Forelimb muscle (tissue), 1 donor: ENCODE results near the gene CHCHD6. TPM values are rescaled to one million over a fixed set of nuclear protein-coding genes. Genes with fewer than 3 reads are reported as not detected.

Experiments used
- DNase-seq: peaks from one replicate; pipeline ENCODE4 v3.0.0-alpha.2; 2013; ENCODE audit warnings: low read depth
- polyA plus RNA-seq: library from polyadenylated mRNA; unstranded; fragments of 120-200 nt; gene quantifications from one replicate; pipeline ENCODE4 v1.2.1, GENCODE V29; 2013; ENCODE audit not compliant: insufficient read length

The CHCHD6 gene
- polyA plus RNA-seq, 1 donor = 7.9 TPM

DNA sequence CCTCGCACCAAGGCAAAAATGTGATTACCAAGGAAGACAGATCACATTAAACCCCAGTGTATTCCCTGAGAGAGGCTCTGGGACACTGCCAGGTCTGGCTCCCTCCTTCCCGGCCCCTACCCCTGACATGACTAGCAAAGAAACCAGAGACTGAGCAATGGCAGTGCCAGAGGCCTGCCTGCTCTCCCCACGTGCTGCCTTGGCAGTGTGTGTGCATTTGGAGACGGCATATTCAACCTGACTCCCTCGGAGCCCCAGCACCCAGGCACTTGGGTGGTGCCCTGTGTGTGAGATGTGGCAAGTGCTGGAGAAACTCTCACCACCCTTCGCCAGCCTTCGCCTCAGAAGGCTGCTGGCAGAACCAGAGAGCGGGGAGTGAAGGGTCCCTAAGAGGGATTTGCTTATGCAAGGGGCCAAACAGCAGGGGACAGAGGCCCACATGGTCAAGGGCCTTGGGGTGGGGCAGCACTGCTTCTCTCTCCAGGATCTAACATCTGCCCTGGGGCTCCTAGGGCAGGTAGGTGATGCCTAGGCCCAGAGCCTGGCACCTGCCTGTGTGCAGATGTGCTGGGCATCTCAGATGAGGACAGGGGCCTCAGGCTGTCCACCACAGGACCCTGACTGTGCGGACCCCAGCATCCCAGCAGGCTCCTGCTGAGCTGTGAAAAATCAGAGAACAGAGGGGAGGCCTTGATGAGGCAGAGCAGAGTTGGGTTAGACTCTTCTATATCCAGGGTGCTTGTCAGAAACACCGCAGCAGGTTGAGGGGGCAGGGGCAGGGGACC, 255.3 kb downstream of the CHCHD6 start:
- DNase-seq = no peak

DNA sequence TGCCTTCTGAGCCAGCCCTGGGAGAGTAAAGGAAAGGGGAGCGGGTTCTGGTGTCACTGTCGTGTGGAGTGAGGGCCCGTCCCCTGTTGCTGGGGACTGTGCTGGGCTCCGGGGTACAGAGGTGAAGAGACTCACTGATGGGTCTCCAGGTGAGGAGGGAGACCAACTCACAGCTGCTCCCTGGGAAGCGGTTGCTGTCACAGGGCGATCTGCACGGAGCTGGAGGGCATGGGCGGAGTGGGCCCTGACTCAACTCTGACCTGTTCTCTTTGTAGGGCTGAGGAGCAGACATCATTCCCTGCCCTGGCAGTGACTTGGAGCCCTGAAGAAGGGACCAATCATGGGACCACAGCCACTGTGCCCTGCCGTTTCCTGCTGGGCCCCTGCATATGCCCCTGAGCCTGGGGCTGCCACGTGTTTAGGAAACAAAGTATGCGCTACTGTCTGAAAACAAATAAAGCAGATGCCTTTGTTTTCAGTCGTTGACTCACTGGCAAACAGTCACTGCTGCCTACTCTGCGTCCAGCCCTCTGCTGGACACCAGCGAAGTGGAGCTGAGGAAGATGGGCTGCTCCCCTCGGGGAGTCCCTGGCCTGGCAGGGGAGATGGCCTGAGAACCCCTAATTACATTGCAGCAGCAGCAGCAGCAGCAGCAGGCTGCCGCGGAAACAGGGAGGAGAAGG, 256.0 kb downstream of the CHCHD6 start:
- DNase-seq = no peak

DNA sequence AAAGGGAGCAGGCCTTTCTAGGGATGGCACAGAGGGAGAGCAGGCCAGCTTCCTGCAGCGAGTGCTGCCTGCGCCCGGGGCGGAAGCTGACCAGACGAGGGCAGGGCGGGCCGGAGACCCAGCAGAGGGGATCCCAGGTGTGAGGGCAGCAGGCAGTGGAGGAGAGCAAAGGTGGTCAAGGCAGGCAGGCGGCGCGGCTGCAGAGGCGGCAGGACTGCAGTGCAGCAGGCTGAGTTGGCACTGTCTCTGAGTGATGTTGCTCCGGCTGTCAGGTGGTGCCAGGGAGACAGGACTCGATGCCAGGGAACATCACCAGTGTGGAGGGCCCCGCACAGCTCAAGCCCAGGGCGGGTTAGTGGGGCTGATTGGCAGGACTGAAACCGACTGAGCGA, 256.6 kb downstream of the CHCHD6 start:
- DNase-seq = no peak

DNA sequence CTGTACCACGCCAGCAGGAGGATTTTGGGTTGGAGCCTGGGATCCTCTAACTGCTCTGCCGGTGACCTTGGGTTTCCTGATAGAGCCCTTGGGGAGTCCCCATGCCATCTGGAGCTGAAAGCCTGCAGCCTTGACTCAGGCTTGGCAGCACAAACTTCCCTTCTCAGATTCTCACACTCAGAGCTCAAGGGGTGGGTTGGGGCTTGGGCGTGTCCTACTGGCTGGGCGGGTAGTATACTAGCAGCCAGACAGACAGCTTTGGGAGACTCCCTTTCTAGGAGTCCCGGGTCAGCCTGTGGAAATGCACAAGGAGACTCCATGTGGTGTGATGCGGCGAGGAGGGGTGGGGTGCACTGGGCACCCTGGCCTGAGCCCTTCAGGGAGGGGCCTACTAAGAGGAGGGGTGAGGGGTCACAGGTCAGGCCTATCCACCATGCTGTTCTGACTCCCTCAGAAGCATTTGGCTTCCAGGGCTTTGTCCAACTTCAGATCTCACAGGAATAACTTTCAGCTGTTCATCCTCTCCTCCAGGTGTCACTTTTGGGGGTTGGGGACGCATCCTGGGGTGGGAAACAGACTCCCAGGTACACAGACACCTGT, 257.3 kb downstream of the CHCHD6 start:
- DNase-seq = no peak

DNA sequence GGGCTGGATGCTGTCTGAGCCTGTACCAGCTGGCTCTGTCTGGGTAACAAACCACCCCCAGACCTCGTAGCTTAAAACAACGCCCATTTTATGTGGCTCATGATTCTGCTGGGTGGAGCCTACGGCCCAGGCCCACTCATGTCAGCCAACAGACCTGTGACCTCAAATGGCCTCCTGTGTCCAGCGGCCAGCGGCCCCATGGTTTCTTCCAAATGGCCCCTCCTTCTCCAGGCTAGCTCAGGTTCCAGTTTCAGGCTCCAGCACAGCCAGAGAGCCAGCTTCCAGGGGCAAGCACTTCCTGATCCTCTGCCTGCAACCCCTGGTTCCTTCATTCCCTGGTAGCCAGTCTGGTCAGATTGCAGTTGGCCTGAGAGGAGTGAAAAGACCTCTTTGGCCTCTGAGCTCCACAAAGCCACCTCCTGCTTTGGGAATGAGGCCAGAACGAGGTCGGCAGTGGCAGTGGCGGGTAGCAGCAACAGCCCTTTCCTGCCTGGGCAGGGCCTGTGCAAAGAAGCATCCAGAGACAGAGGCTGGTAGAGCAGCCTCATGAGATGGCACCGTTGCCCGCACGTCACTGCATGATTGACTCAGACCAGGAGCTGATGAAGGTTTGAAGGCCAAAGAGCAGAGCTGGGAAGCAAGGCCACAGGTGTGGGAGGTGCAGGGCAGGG, 257.9 kb downstream of the CHCHD6 start:
- DNase-seq = no peak

DNA sequence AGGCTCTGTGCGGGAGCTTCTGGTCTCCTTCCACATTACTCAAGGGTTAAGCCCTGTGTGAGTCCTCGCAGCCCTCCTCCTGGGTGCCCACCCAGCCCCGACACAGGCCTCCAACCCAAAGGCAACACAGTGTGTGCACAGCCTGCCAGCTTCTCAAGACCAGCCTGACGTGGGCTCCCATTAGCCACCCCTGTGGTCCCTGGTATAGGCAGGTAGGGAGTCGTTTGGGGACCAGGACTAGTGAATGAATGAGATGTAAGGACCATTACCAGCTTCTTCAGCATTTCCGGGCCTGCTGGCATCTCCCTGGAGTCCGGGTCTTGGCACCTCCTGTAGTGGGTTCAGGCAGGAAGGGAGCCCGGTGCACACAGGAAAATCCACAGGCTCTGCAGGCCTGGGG, 258.7 kb downstream of the CHCHD6 start:
- DNase-seq = no peak

DNA sequence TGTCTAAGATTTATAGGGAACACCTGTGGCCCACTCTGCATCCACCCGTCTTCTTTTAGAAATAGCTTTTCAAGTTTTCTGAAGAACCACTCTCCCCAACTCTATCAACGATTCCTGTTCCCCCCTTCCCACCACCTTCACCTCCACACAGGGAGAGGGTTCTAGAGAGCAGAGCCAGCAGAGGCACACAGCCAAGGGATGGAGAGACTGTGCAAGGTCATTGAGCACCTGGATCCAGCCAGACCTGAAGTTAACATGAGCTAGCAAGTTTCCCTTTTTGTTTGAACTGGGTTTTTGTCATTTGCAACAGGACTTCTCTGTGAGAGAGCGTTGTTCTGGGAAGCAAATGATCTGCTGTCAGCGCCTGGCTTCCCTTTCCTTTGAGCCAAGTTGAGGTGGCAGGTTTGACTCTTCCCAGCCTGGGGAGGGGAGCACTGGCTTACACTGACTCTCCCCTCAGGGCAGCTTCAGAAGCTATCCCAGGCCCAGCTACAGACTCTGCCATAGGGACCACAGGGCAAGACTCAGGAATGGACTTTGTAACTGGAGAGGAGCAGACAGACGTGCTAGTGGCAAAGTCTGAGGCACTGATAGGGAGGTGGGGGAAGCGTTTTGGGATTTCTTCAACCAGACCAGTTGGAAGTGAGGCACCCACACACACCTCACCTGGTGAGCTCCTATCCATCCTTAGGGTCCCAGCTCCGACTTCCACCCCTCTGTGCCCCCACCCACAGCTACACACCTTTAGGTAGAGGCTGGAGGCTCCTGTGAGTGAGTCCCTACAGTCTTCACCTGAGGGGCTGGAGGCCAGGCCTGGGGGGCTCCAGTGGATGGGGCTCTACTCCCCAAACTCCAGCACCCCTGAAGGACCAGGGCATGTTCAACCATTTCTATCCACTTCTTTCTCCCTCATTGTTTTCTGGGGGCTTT, 259.5 kb downstream of the CHCHD6 start:
- DNase-seq = no peak

DNA sequence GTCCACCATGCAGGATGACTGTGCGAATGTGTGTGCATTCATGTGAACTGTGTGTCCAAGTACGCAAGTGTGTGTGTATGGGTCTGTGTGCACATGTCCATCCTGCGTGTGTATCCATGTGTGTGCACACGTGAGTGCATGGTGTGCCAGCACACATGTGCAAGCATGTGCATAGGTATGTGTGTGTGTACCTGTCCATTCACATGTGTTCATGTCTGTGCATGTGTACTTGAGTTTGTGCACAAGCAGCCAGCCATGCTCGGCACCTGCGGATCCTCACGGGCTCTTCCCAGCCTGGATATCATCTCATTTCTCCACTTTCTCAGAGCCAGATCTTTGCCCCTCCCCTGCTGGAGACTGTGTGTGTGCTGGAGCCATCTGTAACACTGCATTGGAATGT, 260.2 kb downstream of the CHCHD6 start:
- DNase-seq = no peak

DNA sequence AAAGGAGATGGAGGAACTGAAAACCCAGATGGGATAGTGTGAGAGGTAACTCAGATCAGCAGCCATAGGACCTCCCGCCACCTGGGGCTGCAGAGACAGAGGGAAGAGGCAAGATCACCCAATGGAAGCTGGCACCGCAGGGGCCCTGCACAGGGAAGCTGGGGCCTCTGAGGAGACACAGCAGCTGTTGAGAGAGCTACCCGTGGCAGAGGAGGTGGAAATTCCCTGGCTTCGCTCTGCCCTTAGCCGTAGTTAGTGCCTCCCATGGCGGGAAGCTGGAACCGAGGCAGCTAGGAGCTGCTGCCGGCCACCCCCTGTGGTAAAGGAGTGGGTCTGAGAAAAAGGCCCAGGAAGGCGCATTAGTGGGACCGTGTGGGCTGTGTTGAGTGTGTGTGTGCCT, 260.9 kb downstream of the CHCHD6 start:
- no peak for DNase-seq

DNA sequence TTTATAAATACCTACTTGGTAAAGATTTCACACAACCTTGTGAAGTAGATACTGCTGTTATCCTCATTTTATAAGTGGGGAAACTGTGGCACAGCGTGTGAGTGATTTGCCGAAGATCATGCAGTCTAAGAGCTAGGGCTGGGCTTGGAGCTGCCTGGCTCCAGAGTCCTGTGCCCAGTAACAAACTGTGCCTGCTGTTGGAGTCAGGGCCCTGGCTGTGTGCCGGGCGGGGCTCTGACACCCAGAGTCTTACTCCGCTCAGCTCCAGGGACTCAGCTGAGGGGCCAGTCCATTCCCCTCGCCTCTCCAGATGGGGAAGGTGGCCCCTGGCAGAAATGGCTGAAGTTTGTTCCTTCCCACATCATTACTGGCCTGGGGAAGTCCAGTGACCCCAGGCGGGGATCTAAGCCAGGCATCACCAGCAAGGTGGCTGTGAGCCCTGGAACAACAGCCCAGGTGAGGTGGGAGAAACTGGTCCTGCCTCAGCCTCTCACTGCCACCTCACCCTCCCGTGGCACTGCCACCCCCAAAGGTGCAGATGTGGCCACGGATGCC, 261.6 kb downstream of the CHCHD6 start:
- no peak for DNase-seq

DNA sequence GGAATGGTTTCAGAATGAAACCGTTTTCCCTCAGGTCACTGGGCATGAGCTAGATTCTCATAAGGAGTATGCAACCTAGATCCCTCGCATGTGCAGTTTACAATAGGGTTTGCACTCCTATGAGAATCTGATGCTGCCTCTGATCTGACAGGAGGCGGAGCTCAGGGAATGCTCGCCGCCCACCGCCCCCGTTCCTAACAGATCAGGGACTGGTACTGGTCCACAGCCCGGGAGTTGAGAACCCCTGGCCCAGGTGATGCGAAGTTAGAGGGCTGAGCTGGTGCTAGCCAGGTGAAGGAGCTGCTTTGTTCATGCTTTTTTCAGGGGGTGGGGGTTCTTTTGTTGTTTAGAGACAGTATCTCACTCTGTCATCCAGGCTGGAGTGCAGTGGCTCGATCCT, 263.3 kb downstream of the CHCHD6 start:
- DNase-seq = no peak

DNA sequence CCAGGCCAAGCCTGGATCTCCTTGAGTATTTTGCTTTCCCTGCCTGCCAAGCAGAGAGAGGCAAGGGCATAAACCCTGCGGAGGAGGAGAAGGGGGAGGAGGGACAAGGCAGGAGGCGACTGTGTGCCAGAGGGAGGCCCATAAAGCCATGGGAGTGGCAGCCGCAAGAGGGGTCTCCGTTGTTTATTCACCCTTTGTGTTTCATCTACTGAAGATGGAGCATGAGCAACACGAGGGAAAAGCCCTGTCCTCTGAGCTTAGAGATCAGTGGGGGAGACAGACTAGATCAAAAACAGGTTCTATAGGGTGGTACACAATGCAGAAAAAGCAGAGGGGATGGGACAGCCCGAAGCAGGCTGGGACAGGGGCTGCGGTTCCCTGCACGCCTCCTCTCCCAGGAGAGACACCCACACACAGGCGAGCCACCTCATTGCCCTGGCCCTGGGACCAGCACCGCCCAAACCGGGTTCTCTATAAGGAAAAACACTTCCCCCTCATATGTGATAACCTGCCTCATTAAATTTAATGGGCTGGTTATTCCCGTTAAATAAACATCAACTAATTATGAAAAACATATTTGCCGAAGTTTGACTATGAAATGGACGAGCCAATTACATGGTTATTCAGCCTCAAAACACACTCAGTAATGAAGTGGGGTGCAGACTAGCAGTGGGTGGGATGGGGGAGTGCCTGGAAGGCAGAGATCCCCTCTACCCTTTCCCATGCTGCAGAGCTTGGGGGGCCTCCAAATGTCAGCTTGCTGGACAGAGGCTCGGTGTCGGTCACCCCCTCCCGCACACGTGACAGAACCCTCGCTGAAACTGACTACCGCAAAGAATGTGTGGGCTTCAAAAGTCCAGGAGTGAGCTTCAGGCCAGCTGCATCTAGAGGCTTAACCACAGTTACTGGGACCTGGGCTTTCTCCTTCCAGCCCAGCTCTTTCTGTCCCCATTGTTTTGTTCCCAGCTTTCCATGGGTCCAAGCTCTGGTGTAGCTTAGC, 264.7 kb downstream of the CHCHD6 start:
- no peak for DNase-seq

DNA sequence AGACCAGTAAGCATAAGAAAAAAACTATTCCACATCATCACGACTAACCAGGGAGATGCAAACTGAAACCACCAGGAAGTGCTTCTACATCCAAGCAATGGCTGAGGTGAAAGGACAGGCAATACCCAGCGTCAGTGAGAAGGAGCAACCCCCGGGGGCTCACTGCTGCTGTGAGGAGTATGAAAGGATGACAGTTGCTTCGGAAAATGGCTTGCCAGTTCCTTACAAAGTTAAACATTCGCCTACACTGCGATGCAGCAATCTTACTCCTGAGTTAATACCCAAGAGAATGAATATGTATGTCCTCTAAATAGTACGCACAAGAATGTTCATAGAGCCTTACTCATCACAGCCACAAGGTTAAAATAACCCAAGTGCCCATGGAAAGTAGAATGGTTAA, 265.5 kb downstream of the CHCHD6 start:
- DNase-seq = no peak

DNA sequence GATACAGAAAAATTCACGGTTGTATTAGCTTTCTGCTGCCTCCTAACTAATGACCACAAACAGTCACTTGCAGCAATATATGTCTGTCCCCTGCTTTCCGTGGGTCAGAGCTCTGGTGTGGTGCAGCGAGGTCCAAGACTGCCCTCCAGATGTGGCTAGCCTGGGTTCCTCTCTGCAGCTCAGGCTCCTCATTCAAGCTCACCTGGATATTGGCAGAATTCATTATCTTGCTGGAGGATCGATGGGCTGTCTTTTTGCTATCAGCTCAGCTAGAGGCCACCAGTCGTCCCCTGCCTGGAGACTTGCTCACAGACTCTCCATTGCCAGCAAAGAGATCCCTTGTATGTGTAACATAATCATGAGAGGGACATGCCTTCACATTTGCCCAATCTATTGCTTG, 266.1 kb downstream of the CHCHD6 start:
- DNase-seq = no peak

DNA sequence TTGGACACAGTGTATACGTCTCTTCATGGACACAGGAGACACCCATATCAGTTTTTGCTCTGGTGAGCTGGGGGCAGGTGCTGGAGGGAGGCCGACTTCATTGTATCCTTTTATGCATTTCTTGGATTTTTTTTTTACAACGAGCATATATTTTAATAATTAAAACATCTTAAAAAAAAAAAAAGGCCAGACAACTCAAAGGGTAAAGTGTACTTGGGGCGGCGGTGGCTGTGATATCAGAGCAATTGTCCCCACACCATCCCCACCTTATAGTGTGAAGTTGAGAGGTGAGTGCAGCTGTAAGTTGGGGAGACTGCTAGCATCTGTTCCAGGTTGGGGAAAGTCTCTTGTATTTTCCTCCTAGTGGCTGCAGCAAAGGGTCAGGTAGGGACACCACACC, 266.9 kb downstream of the CHCHD6 start:
- DNase-seq = no peak

DNA sequence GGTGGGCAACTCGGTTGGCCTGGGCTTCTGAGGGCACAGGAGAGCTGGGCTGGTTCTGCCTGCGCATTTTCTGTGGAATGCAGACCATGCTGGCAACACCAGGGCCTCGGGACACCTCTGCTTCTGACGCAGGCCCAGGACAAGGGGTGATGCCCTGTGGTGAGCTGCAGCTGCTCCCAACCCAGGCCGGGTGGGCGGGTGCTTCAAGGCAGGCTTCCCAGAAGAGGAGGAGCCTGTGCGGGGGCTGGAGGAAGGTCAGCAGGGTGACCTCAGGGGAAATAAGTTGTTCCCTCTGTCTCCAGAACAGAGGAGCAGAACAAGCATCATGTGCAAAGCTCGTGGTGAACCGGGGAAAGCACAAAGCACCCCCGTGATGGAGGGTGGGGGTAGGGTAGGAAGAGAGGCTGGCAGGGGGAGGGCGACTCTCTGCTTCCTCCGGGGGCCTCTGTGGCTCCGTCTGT, 267.9 kb downstream of the CHCHD6 start:
- no peak for DNase-seq

DNA sequence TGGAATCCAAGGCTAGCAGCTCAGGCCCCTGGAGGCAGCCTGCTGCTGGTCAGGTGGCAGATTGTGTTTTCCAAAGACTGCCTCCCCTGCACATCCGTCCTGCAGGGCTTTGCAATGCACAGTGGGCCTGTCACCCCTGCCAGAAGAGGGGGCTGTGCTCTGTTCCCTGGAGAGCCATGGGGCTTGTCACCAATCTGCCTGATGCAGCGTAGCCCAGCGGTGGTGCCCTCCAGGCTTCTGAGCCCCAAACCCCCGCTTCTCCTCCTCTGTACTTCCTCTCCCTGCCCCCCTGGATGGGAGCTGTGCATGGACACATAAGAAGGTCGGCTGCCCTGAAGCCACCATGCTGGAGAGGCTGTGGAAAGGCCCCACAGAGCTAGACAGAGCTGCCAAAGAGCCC, 268.8 kb downstream of the CHCHD6 start:
- DNase-seq = no peak

DNA sequence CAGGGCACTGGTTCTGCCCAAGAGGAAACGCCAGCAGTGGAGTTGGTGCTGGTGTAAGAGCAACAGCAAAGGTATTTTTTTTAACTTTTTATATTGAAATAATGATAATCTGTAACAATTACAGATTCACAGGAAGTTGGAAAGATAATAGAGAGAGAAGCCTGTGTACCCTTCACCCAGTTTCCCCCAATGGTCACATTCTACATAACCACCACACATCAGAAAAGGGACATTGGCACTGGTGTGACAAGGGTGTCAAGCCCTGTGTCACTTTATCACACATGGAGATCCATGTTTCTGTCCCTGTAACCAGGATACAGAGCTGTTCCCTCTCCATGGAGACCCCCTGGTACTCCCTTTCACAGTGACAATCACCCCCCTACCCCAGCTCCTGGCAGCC, 269.8 kb downstream of the CHCHD6 start:
- DNase-seq = no peak

DNA sequence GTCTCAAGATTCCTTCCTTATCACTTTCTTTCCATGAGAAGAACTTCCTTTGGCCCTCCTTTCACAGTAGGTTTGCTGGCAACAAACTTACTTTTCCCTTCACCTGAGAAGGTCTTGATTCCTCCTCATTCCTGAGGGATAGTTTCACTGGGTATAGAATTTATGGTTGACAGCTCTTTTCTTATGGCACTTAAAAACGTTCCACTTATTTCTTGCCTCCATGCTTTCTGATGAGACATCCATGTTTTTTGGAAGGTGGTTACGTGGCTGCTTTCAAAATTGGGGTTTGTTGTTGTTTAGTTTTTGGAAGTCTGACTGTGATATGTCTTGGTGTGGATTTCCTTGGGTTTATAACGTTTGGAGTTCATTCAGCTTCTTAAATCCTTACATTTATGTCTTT, 270.7 kb downstream of the CHCHD6 start:
- DNase-seq = no peak

DNA sequence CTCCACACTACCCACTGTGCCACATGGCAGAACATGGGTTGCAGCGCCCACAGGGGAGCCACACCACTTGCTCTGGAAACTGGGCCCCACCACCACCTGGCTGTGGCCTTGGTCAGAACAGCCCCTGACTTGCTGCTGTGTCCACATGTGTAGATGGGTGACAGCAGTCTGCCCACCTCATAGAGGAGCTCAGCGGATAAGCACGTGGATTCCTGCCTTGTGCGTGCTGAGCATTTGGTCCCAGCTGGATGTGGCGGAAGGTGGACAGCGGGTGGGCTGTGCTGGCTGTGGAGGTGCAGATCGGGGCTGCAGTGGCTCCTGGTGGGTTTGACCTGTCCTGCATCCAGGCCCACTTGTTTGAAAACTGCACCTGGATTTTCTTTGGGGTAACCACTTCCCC, 272.9 kb downstream of the CHCHD6 start:
- no peak for DNase-seq
